GM21529 (cell line): ENCODE results near the gene NDUFB2.
"Not testable (repeated sequence)": the region's sequence is repeated elsewhere in the genome, so short reads cannot be mapped to it uniquely, and the experiment has no call there.

Experiments used
- ATAC-seq: cut with Tn5 transposase; IDR thresholded peaks from one replicate; pipeline ENCODE4 v1.9.1; 2021; ENCODE audit not compliant: unreplicated experiment

Gene NDUFB2

GRCh38 chr7:140734096-140734495 is 37.6 kb downstream of the NDUFB2 start:
- ATAC-seq = no peak

GRCh38 chr7:140734729-140735128 is 38.2 kb downstream of the NDUFB2 start:
- ATAC-seq = no peak

- no peak for ATAC-seq
These were observed 41.8 kb downstream of the NDUFB2 start for GRCh38 chr7:140738280-140738679.

- ATAC-seq = not testable (repeated sequence)
These were observed 46.7 kb downstream of the NDUFB2 start for GRCh38 chr7:140743255-140743654.

GRCh38 chr7:140744005-140744404 is 47.5 kb downstream of the NDUFB2 start:
- no peak for ATAC-seq

- no peak for ATAC-seq
These were observed 49.0 kb downstream of the NDUFB2 start for GRCh38 chr7:140745266-140746058.

- no peak for ATAC-seq
These were observed 50.2 kb downstream of the NDUFB2 start for GRCh38 chr7:140746751-140747150.

- no peak for ATAC-seq
These were observed 56.0 kb downstream of the NDUFB2 start for GRCh38 chr7:140752533-140752932.

GRCh38 chr7:140754506-140754905 is 58.0 kb downstream of the NDUFB2 start:
- ATAC-seq = no peak
